Transverse colon (tissue), 4 donors: ENCODE results near the gene SMG7. TPM values are rescaled to one million over a fixed set of nuclear protein-coding genes. Genes with fewer than 3 reads are reported as not detected.

Experiments
- DNase-seq: peaks from one replicate; pipeline ENCODE4 v3.0.0-alpha.2; 2019
- H3K27ac ChIP-seq, 4 donors: fragments of 200-600 bp; sonication (generic); 2 replicates each; pipeline ENCODE4 v1.5.1; 2016 to 2018; ENCODE audit warnings: inconsistent platforms in 4 of 4
- H3K27me3 ChIP-seq: fragments of 200-600 bp; sonication (generic); 2 replicates; pipeline ENCODE4 v1.5.1; 2017; ENCODE audit warnings: inconsistent platforms
- H3K36me3 ChIP-seq, 4 donors: fragments of 200-600 bp; sonication (generic); 2 replicates each; pipeline ENCODE4 v1.5.1; 2017 to 2019; ENCODE audit warnings: inconsistent platforms in 4 of 4
- H3K4me1 ChIP-seq, 4 donors: fragments of 200-600 bp; sonication (generic); 2 replicates each; pipeline ENCODE4 v1.5.1; 2017 to 2020; ENCODE audit warnings: inconsistent platforms in 4 of 4
- H3K4me3 ChIP-seq, 4 donors: fragments of 200-600 bp; sonication (generic); 1 replicate in 1 of 4; 2 replicates in 3 of 4; pipeline versions ENCODE4 v1.5.1 to v1.6.1; 2017 to 2019; ENCODE audit warnings: inconsistent platforms in 4 of 4
- H3K9me3 ChIP-seq, 2 donors: fragments of 200-600 bp; sonication (generic); 2 replicates each; pipeline ENCODE4 v1.5.1; 2017 to 2019; ENCODE audit warnings: inconsistent platforms in 2 of 2
- CTCF ChIP-seq, 5 experiments: fragments of 200-600 bp in 3 of 5; fragments of 450-650 bp in 2 of 5; sonication (generic) in 3 of 5; IDR thresholded peaks; 1 replicate in 2 of 5; 2 replicates in 3 of 5; pipeline ENCODE4 v1.5.1; 2016 to 2017; ENCODE audit warnings: antibody characterized with exemption in 5 of 5, inconsistent platforms in 3 of 5, mild to moderate bottlenecking in 2 of 5, moderate library complexity in 1 of 5
- EP300 ChIP-seq: sonication (generic); formaldehyde crosslinking; IDR thresholded peaks from one replicate; pipeline ENCODE4 v1.6.1; 2017; ENCODE audit warnings: antibody characterized with exemption, low read depth
- POLR2A ChIP-seq: fragments of 450-650 bp; IDR thresholded peaks from one replicate; pipeline ENCODE4 v1.6.1; 2016; ENCODE audit warnings: antibody characterized with exemption, mild to moderate bottlenecking, moderate library complexity
- POLR2AphosphoS5 ChIP-seq, 3 donors: sonication (generic); formaldehyde crosslinking; IDR thresholded peaks; one replicate each; pipeline ENCODE4 v1.6.1; 2016; ENCODE audit warnings: antibody characterized with exemption in 3 of 3
- whole genome bisulfite sequencing, 2 donors: methylation state at CpG; one replicate each; pipeline ENCODE4 v1.1.5; 2018; ENCODE audit warnings: low coverage in 1 of 2; 5-methylcytosine and 5-hydroxymethylcytosine counted together
- in situ Hi-C, 4 donors: fragments of 200-750 bp; cut with MboI; loops; one replicate each; pipeline versions ENCODE4 v1.15.0 to v1.15.1; 2017; ENCODE audit warnings: low sequenced_read_pairs in 3 of 4, low pct_ligation_motif_present in 1 of 4, low pct_unique_long_range_greater_than_20kb in 1 of 4
- intact Hi-C: fragments of 100-400 bp; cut with DNase I; formaldehyde crosslinking; loops from one replicate; pipeline ENCODE4 v1.15.1; 2023; ENCODE audit warnings: low total_unique reads
- total RNA-seq, 4 donors: library from RNA; depleted of rRNA; stranded (reverse); fragments of >200 nt; gene quantifications; one replicate each; pipeline ENCODE4 v1.1.0, GENCODE V29; 2016

SMG7 gene
- total RNA-seq, 4 donors from 2014 or later = 54.9 to 107 (median 74.1) TPM

DNA sequence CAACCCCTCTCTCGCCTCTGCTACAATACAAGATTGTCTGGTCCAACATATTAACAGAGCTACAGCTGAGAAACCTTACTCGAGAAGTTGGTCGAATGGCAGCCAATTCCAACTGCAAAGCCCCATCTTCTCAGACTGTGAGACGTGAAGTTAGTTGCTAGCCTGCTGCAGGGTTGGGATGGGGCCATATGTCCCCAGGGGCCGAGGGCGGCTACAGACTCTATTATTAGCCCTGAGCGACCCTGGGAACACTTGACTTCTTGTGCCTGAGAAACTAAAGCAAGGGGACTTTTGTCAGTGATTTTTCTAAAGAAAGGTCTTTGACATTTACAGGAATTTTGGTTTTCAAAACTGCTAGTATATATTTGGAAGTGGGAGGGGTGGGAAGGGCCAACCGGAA lies 104.2 kb downstream of the SMG7 start:
- intact Hi-C loops (no loop called here), in situ Hi-C loops (no loop called here)
- Histone ChIP-seq H3K27me3 (no peaks in the 10 kb centered on the region), H3K9me3 (no peaks in the 10 kb centered on the region), H3K4me1 (no peaks in the 10 kb centered on the region), H3K4me3 (no peak overlapping the region), H3K36me3 (no peaks in the 10 kb centered on the region), H3K27ac (no peak overlapping the region)
- WGBS, 2 donors = 50 to 86% methylated on average over 1 to 8 of the region's 8 CpGs
- TF ChIP-seq POLR2AphosphoS5 (IDR thresholded peaks at IDR 0.05) (no peak), EP300 (no peak), POLR2A (no peak), CTCF (IDR thresholded peaks at IDR 0.05) (no peak)
- DNase-seq = no peak

DNA sequence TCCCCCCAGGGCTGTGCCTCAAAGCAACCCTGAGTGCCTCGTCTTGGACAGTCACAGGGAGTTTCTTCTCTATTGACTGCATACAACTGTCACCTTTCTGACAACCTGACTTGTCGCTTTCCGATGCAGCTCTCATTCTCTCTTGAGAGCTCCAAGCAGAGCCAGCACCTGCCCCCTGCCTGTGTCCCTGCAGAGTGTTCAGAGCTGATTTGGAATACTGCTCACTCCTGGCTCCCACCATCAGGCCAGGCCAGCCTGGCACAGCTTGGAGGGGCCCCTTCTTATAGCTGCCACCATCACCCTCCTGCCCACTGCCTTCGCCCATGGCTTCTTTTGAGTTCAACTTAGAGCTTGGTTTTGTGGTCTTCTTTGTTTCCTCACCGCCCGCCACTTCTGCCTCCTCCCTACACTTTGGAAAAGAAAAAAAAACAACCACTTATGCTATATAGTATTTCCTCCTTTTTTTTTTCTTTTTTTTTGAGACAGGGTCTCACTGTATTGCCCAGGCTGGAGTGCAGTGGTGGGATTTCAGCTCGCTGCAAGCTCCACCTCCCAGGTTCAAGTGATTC lies 105.7 kb downstream of the SMG7 start:
- Histone ChIP-seq H3K4me1 (peaks cover 0 to 6% (median 3%) of the 10 kb centered on the region in 4 donors), H3K9me3 (no peaks in the 10 kb centered on the region), H3K27me3 (no peaks in the 10 kb centered on the region), H3K4me3 (no peak overlapping the region), H3K27ac (no peak overlapping the region), H3K36me3 (no peaks in the 10 kb centered on the region)
- WGBS, 2 donors = 88 to 93% methylated on average over 6 to 7 of the region's 7 CpGs
- in situ Hi-C loops = no loop called here
- intact Hi-C loops = no loop called here
- no peak for DNase-seq
- TF ChIP-seq CTCF (IDR thresholded peaks at IDR 0.05) (no peak), POLR2AphosphoS5 (IDR thresholded peaks at IDR 0.05) (no peak), EP300 (no peak), POLR2A (no peak)

DNA sequence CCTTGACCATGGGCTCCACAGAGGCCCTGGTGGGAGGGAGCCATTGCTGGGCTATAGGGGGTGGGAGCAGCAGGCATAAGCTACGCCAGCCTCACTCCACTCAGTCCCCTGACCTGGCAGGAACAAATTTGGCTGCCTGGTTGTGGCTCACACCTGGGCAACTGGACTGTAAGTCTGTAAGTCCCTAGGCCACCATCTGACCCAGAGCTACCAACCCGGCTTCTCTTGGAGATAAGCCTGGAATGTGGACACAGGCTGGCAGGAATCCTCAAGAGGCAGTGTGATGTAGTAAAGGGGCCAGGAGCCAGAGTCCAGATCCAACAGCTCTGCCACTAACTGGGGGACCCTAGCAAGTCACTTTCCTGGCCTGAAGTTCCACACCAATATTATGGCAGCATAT lies 106.6 kb downstream of the SMG7 start:
- H3K36me3 ChIP-seq = no peaks in the 10 kb centered on the region
- no peak overlapping the region for H3K27ac ChIP-seq
- WGBS, 2 donors = 60 to 83% methylated on average over 1 to 2 of the region's 2 CpGs
- no peak for TF ChIP-seq POLR2A
- TF ChIP-seq POLR2AphosphoS5 (IDR thresholded peaks at IDR 0.05) = no peak
- in situ Hi-C loops = no loop called here
- no peaks in the 10 kb centered on the region for H3K9me3 ChIP-seq
- H3K27me3 ChIP-seq = no peaks in the 10 kb centered on the region
- intact Hi-C loops = no loop called here
- no peak for DNase-seq
- peaks cover 0 to 6% (median 3%) of the 10 kb centered on the region in 4 donors for H3K4me1 ChIP-seq
- no peak overlapping the region for H3K4me3 ChIP-seq

DNA sequence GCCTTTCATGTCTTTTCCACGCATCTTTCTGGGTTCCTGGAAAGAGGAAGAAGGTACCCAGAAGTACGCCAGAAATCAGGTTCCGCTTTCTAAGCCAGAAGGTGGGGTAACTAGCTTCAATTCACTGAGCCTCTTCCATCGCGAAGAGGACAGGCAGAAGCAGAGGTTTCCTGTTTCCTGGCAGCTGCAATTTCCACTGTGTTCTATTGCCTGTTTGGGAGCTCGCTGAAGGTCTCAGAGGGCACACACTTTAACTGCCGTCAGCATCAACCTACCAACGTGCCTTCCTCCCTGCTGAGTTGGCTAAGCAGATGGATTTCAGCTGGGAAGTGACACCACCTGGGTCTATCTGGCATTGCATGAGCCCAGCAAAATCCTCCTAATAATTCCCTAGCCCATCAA lies 108.0 kb downstream of the SMG7 start:
- intact Hi-C loops = no loop called here
- Histone ChIP-seq H3K4me1 (peaks cover 0 to 6% (median 3%) of the 10 kb centered on the region in 4 donors), H3K36me3 (no peaks in the 10 kb centered on the region), H3K9me3 (no peaks in the 10 kb centered on the region), H3K4me3 (no peak overlapping the region), H3K27me3 (no peaks in the 10 kb centered on the region), H3K27ac (peak overlapping the region in 2 of 4 donors; percentile 28 to 44)
- peak; percentile 28 for DNase-seq
- TF ChIP-seq EP300 (no peak), POLR2A (no peak), POLR2AphosphoS5 (IDR thresholded peaks at IDR 0.05) (no peak), CTCF (IDR thresholded peaks at IDR 0.05) (no peak)
- in situ Hi-C loops = no loop called here
- 57% methylated on average over 8 of the region's 8 CpGs; no CpG with 5 or more reads in 1 of the 2 donors for WGBS, 2 donors
